HG02973 (cell line): ENCODE results near the gene IL11RA.

Experiments used
- ATAC-seq: cut with Tn5 transposase; IDR thresholded peaks from one replicate; pipeline ENCODE4 v1.9.1; 2021; ENCODE audit warnings: moderate library complexity; ENCODE audit not compliant: unreplicated experiment

The IL11RA gene

DNA sequence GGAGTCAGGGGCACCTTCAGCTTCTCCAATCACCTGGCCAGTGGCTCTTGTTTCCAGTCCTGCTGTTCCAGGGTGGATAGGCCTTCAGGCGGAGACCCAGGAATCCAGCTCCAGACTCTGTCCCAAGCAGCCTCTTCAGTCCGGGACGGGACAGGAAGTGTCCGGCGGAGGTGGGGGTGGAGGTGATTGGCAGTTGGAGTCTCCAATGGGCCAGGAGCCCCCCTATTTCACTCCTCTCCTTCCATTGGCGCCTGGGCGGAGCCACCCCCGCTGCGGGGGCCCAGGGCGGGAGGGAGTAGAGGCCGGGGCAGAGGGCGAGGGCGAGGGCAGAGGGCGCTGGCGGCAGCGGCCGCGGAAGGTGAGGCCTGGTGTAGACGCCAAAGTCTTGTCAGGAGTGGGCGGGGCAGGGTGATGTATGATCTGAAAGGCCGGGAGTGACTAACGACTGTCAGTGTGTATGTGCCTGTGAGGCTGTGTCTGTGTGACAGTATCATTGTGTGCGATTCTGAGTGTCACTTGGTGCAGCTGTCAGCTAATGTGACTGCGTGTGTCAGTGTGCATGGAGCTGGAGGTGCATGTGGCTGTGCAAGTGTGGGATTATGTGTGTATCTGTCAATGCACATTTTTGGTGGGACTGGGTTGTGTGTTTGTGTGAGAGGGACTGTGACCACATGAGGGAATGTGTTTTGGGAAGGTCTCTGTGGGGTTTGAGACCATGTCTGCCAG lies at the start of gene IL11RA:
Gene IL11RA, plus strand, starts transcription at position 310 of the 726 bp plus-strand sequence. CDS start 3,033 bp downstream, outside the sequence.
- ATAC-seq = no peak

GRCh38 chr9:34603610-34604231 lies 48.3 kb upstream of the IL11RA start:
- ATAC-seq = peak; percentile 56

- ATAC-seq = no peak
These were observed 45.8 kb upstream of the IL11RA start for GRCh38 chr9:34606190-34606589.

- no peak for ATAC-seq
These were observed 45.1 kb upstream of the IL11RA start for GRCh38 chr9:34606905-34607304.

DNA sequence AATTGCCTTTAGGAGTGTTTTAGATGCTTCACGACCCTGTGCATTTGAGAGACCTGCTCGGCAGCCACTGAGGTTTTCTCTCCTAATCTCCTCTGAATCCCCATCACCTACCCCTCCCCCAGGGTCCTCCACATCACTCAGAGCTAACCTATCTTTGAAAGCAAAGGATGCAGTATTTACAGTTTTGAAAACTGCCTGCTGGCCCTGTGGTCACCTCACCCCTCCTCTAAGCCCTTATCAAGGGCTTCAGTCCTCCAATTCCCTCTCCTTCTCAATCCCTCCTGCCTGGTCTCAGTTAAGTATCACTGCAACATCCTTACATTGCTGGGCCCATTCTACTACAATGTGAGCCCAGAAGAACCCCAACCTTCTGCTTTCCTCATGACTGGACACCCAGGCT lies 44.7 kb upstream of the IL11RA start:
- no peak for ATAC-seq

DNA sequence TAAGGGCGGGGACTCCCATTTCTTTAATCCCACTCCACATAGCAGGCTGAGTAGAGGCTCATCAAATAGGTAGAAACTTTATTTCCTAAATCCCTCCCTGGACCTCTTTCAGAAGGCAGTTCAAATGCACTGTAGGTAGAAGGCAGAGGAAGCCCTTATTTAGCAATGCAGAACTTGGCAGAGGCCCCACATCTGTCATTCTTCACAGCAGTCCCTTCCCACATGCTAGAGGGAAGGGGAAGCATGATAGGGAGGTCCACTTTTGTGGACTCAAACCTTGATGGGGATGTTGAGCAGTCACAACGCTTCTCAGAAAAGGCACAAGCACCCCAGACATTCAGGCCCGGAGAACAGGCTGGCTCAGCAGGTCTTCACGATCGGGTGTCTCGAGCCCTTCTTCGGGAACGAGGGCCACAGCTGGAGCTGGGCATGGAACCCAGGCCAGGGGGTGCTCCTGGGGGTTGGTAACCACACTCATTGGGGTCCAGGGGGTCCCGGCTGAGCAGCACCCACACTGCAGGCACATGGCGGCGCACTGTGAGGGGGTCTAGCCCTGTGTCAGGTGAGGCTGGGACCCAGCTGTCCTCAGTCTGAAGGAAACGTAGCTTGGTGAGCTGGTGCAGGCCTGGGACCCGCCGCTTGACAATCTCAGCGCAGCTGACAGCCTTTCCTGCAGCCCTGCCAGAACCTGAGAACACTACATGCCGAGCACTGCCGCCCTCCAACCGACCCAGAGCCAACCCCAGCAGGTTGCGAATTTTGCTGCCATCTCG lies 41.4 kb upstream of the IL11RA start:
- ATAC-seq = no peak

DNA sequence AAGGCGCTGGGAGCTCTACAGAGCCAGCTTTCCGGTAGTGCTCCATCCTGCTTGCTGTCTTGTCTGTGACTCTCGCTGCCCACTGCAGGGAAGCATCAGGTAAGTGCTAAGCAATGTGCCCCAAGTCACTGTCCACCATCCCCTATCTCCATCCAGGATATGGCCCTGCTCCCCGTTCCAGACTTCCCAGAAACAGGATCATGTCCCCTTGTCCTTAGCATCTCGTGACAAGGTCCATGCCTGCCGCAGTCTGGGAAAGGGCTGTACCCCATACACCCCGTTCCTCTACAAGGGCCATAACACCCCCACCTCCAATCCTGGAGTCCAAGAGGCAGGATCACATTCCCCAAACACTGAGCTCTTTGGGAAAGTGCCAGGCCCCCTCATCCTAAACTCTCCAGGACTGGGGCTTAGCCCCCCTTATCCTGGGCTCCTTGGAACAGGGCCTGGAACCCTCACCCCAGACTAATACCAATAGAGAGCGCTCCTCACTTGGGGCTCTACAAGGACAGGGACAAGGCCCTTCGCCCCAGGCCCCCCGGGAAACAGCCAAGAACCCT lies 40.7 kb upstream of the IL11RA start:
- no peak for ATAC-seq

GRCh38 chr9:34611811-34612787 lies 39.9 kb upstream of the IL11RA start, which contains the start of gene RPP25L:
Gene RPP25L (minus strand): TSS chr9:34612097. CDS start chr9:34611296, 801 bp downstream.
- peak; percentile 83 for ATAC-seq

DNA sequence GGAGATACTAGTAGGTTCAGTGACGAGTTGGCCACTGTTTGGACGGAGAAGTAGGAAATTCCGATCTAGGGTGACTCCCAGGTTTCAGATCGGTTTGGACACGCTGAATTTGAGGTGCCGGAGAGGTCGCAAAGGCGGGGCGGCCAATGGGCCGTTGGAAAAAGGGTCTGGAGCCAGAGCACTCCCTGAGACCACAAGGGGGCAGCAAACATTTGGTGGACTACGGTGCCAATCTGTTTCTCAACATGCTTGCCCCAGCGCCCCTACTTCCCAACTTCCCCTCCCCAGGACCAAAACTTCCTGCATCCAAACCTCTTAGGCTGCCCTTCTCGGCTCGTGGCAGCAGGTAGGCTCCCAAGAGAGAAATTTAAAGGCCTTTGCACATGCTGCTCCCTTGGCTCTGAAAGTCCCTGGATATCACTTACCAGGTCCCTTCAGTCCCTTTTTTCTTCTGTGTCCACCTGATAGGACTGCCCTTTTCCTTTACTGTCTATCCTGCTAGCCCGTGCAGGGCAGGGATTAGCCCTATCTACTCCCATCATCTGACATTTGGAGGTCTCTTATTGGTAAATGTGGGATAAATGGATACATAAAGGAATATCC lies 39.1 kb upstream of the IL11RA start:
- ATAC-seq = no peak

GRCh38 chr9:34615132-34615531 lies 36.9 kb upstream of the IL11RA start:
- no peak for ATAC-seq

DNA sequence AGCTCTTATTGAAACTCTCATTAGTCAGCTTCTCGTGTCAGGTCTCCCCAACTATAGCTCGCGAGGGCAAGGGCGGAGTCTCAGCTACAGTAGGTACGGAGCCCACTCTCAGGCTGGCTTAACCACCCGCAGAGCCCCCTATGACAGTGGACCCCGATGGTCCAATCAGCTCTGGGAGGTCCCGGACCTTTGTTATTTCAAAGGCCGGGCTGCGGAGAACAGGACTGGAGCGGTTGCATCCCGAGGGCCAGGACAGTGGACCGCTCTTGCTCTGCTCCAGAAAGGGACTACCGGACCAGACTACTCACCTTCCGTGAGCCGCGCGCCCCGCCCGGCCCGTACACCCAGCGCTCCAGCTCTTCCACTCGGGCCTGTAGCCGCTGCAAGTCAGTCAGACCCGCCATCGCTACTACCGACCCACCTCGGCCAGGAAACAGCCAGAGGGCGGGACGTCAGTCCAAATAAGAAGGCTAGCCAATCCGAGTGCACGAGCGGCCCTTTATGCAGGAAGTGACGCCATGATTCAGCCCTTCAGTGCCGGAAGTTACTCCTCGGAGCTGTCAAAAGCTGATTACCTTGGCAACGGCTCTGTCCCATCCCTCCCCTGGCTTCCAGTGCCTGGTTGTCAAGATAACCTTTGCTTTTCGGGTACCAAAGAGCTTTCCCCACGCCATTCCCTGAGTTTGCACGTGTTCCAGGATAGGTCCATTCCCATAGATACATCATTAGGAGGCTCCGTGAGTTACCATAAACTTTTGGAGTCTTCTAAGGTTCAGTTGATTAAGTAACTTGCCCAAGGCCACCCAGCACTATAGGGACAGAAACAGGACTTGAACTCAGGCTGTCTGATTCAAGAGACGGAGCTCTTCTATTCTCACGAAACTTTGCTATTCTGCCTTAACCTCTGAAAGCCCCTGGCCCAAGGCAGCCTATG lies 31.7 kb upstream of the IL11RA start, which contains the start of gene DCTN3:
Gene DCTN3, minus strand, starts transcription at position 435 of the 934 bp plus-strand sequence. Its CDS starts 31 bp downstream, at position 404.
- peak; percentile 96 for ATAC-seq

- ATAC-seq = no peak
These were observed 28.4 kb upstream of the IL11RA start for GRCh38 chr9:34623374-34624235.

DNA sequence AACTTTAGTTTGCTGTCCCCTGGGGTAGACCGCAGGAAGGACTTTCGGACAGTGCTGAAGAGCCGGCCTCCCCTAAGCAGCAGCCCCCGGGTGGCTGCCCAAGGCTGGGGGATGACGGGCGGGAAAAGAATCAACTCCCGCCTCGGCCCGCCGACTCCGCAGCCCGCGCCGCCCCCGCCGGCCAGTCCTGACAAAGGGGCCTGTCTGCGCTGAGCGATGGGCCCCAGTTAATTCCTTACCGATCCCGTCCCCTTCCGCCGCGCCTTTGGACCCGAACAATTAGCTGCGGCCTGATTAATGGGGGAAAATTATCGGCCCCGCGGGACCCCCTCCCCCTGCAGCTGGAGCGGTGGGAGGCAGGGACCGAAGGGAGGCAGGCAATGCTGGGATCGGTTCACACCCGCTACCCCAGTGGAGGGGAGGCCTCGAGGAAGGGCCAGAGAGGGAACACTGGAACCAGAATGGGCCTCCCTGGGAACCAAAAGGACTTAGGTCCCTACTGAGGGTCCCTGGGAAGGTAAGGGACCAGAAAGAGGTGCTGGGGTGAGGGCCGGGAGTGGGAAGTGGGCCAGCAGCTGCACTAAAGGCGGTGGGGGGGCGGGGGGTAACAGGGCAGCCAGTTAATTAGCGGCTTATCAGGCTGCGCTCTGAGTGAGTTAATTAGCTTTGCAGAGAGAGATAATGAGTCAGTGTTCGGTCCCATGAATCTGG lies 27.4 kb upstream of the IL11RA start:
- no peak for ATAC-seq

DNA sequence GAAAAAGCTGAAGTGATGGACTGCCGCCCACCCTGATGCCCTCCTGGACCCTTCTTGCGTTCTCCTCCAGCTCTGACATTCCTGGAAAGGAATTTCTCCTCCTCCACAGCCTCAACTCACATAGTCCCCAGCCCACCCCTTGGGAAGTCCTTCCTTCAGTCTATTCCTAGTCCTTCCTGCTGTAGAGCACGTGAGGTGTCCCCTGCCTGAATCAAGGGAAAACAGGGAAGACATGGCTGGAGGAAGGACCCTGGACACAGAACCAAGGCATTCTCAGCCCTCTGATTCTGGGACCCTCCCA lies 26.8 kb upstream of the IL11RA start:
- no peak for ATAC-seq

- no peak for ATAC-seq
These were observed 24.0 kb upstream of the IL11RA start for GRCh38 chr9:34627716-34628655.
